NCI-H526 treated with DMSO at 0.1 percent for 48 hours (cell line): Measurements from ENCODE around the gene RANBP17.
"Not testable (repeated sequence)": the region's sequence is repeated elsewhere in the genome, so short reads cannot be mapped to it uniquely, and the experiment has no call there.

Experiments used
- DNase-seq: peaks from one replicate; lab custom pipeline; 2025; lab: John Stamatoyannopoulos, UW

RANBP17 gene

DNA sequence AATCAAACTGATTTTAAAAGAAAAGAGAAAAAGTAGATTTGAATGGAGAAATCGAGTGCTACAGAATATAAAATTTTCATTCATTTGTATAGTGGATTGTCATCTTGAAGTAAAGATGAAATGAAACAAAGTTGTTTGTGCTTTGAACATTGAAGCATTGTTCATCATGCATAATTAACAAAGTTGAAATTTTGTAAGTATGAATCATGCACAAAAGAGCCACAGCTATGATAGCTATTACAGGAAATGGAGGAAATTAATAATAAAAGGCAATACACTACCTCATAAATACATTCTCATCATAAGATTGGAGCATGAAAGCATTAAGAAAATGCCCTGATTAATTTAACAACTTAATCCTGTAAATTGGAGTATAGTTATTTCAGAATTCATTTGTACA lies 293.8 kb downstream of the RANBP17 start:
- DNase-seq = no peak

DNA sequence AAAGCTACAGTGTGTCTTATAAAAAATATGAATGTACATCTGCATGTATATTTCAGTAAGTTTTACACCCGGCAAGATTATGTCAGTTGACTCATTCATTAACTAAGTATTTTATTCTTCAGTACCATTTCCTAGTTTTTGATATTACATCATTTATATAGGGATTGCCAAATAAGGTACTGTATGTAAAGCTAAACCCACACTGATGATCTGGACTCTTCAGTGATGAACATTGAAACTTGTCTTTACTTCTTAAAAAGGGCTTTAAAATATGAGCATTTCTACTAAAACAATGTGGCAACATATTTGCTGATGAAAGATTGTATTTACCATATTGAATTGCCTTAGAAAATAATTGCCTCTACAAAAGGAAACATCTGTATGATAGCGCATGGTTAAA lies 295.5 kb downstream of the RANBP17 start:
- DNase-seq = no peak

DNA sequence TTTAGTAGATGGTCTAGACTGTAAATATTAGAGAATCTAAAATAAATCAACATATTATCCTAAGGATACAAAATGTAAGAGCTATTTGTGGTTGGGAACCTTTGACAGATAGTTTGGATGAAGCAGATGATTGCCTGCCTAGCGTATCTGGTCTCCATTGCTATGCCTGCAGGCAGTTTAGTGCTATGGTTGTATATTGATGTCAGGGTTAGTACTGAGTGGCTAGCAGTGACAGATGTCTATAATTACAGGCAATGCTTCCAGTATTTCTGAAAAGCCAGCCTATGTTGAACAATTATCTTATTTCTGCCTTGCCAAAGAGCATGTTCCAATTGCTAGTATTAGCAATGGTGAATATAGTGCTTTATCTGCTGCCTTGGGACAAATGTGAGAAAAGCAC lies 296.0 kb downstream of the RANBP17 start:
- no peak for DNase-seq

DNA sequence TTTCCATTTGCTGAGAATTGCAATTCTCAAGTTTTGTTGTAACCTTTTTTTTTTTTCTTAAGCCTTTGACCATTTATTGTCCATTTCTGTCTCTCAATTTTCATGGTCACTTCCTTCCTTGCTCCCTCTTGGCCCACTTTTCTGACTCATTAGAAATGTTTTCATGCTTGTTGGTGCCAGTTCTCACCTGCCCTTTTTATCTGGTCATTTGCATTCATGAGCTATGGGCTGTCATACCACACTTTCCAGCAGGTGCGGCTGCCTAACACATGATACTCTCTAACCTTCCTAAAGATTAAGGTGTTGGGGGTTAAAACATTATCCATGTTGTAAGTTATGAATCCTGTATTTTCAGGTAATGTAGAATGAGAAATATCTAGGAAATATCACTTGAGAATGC lies 296.8 kb downstream of the RANBP17 start:
- peak; percentile 50 for DNase-seq

DNA sequence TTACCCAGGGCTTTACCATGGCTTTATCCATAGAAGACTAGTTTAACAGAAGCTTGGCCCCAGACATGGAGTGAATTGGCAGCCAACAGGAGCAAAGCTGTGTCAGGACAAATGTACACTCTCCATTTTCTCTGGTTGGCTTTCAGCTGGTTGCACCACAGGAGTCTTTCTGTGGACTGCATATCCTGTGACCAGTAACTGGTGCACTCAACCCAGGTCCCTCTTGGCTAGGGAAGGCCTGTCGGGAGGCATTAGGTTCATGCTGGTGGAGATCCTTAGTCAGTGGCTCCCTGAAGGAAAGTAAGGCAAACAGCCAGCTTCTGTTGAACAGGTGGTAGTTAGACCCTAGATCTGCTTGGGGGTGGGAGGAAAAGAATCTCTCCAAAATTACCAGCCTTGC lies 300.3 kb downstream of the RANBP17 start:
- no peak for DNase-seq

DNA sequence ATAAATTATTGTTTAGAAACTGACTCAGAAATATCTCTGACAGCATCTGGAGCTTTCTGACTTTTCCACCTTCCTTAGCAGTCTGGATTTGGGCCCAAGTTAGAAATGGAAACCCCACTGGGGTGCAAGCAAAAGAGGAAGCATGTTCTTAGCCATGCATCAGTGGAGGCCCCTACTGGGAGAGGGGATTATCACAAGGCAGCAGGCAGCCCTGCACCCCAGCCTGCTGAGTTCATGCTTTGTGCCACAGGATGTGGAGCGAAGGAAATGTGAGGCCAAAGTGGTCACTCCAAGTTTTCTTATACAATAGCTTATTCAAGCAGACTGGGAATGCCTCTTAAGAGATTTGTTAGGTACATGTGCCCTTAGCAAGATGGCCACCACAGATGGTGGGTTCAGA lies 300.8 kb downstream of the RANBP17 start:
- DNase-seq = no peak

DNA sequence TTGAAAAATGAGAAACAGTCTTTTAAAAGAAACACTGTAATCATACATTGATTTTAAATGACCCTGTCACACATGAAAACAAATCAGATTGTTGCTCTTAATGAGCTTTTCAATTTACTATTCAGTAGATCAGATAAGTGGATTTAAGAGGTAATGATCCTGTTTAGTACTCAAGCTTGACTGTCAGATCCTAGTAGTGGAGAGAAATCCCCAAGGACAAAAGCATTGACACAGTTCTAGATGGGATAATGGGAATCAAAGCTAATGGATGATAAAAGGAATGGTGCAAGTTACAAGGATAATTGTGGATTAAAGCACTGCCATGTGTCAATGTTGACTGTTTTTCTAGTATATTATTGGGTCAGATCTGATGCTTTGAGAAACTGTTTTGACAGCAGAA lies 304.9 kb downstream of the RANBP17 start:
- DNase-seq = no peak

DNA sequence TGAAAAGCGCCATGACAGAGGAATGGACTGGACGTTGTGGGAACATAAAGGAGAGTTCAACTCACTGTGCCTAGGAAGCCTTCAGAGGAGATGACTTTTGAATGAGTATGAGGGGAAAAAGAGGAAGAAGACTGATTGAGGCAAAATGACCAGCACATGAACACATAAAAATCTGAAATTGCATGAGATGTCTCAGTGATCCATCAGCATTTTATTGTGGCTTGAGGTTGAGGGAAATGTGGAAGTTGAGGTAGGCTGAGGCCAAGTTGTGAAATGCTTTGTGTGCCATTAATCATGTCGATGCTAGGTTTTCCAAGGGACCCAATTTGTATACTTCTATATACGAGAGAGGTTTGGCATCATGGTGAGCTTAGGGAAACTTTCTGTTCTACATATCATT lies 306.4 kb downstream of the RANBP17 start:
- no peak for DNase-seq

DNA sequence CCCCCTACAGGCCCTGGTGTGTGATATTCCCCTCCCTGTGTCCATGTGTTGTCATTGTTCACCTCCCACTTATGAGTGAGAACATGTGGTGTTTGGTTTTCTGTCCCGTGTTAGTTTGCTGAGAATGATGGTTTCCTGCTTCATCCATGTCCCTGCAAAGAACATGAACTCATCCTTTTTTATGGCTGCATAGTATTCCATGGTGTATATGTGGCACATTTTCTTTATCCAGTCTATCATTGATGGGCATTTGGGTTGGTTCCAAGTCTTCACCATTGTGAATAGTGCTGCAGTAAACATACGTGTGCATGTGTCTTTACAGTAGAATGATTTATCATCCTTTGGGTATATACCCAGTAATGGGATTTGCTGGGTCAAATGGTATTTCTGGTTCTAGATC lies 313.1 kb downstream of the RANBP17 start:
- DNase-seq = not testable (repeated sequence)

DNA sequence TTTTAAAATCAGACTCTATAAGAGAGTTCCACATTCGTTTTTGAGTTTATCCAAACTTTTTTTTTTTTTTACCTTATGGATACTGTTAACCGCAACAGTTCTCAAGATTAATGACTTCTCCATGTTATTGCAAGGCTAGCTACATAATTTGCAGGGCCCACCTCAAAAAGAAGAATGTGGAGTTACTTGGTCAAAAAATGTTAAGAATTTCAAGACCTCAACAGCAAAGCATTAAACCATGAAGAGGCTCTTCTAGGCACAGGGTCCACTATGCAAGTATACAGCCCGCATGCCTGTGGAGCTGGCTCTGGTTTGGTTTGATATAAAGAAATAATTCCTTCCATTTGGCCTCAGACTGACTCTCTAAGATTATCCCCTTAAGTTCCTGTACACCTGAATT lies 313.9 kb downstream of the RANBP17 start:
- no peak for DNase-seq

DNA sequence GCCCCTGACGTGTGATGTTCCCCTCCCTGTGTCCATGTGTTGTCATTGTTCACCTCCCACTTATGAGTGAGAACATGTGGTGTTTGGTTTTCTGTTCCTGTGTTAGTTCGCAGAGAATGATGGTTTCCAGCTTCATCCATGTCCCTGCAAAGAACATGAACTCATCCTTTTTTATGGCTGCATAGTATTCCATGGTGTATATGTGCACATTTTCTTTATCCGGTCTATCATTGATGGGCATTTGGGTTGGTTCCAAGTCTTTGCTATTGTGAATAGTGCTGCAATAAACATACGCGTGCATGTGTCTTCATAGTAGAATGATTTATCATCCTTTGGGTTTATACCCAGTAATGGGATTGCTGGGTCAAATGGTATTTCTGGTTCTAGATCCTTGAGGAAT lies 316.4 kb downstream of the RANBP17 start:
- not testable (repeated sequence) for DNase-seq

DNA sequence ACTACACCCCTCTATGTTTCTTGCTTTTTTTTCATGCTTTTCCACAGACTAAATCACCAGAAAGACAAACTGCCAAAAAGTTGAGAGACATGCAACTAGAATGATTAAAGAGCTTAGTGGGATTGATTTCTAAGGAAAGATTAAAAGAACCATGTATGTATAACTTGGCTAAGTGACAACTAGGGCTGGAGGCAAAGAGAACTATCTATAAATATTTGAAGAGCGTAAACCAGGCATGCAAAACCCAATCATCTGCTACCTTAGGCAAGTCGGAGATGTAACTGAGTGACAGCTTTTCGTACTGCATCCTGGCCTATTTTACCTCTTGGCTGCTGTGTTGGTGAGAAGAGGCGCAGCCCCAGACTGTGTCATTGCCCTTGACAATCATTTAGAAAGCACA lies 326.2 kb downstream of the RANBP17 start:
- no peak for DNase-seq

DNA sequence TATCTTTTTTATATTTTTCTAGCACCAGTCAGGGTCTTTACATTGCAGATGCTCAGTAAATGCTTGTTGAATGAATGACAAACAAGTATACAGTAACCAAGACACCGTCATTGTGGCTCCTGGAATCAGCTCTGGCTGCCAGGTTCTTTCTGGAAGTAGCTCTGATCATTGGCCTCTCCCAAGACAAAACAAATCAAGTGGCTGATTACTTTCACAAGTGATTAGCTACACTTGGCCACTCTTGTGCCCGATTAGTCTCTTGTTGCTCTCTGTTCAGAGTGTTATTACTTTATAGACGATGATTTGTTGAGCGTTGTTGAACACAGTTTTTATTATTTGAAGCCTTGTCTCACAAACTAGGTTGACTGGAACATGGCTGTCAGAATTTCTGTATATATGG lies 327.6 kb downstream of the RANBP17 start:
- DNase-seq = no peak

DNA sequence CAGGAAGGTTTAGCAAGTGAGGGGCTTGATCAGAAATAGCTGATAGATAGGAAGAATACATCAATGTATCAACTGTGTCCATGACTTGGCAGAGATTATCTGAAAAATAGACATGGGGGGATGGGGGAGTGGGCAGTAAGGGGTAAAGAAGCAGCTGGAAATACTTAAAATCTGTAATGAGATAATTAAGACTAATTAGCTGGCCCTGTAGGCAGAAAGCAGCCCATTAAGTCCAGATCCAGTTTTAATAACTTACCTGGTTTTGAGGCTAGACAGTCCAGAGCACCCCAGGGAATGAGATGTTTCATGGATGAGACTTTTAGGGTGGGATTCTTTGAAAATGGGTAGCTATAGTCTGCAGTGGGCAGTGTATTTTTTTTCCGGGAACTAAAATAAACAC lies 330.3 kb downstream of the RANBP17 start:
- no peak for DNase-seq

DNA sequence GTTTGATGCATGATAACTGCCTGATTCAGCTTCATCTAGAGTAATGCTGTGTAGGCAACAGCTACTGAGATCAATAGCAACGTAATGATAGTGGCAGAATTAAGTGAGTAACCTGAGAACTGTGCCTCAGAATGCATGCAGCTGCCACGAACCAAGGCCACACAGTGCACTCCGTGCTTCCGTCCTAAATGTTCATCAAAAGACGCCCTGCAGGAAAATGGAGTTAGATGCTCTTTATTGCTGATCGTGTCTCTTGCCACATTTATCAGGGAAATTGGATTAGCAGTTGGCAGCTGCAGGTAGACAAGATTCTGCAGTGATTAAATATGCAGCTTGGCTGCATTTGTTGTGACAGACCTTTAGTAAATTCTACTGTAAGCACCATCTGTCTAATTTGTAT lies 339.5 kb downstream of the RANBP17 start:
- peak; percentile 3 for DNase-seq

DNA sequence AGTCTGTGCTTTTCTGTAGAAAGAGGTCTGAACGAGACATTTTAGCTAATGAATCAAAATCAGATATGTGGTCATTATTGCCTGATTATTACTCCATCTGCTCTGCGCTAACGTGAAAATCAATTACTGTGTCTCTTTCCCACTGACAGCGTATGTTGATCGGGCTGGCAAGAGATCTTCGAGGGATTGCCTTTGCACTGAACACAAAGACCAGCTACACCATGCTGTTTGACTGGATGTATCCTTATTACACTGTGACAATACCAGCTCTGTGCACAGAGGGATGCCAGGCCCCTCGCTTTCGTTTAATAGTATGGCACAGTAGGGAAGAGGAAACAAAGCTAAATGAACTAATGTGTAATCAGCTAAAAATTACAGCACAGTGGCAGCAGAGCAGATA lies 343.6 kb downstream of the RANBP17 start:
- DNase-seq = no peak

DNA sequence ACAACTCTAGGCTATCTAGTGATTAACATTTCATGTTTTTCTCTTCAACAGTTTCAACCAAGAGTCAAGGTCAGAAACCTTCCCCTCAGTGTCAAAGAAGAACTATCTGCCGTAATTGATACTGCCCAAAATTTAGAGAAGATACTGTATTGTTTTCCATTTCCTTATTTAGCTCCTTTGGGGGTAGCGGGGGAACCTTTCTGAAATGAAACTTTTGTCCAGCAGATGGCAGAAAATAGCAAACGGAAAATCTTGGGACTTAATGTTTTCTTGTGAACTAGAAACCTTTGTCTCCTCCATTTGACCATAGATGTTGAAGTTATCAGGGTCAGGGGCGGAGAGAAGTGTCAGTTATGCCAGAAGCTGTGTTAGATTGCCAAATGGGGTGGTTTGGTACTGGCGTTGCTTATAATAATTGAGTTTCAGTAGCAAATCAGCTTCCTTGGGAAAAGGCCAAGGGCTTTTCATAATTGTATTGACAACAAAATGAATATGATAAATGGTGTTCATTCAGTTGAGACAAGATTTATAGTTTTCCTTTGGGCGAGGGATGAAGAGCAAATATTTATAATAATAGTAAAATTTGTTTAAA lies 345.5 kb downstream of the RANBP17 start:
- peak; percentile 2 for DNase-seq

DNA sequence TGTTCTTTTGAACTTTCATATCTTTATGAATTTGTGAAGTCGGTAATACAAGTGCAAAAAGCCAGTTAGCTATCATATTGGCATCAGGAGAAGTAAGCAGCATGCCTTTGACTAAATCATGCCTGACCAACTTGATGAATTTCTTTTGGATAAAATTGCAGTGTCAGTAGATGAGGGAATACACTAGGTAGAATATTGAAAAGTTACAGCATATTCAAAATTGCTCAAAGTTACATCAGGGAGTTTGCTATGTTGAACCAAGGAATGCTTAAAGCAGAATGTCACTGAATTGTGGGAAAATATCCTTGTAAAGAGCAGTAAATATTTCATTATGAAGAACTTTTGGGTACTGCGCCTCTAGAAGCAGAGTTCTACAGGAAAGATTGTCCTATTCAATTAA lies 360.1 kb downstream of the RANBP17 start:
- DNase-seq = no peak

DNA sequence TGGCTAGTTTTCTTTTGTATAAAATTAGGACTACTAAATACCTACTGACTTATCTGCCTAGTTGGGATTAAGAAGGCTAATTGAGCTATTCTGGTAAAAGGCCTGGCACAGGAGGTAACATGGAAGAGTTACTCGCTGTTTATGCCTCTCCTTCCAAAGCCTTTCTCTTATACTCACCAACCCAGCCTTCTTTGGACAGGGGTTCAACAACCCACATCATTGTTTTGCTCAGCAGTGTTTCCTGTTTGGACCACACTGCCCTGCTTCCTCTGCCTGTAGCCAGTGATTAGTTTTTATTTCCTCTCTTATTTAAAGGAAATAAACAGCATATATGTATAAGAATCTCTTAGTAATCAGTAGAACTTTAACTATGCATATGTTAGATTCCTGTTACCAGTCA lies 362.1 kb downstream of the RANBP17 start:
- no peak for DNase-seq

DNA sequence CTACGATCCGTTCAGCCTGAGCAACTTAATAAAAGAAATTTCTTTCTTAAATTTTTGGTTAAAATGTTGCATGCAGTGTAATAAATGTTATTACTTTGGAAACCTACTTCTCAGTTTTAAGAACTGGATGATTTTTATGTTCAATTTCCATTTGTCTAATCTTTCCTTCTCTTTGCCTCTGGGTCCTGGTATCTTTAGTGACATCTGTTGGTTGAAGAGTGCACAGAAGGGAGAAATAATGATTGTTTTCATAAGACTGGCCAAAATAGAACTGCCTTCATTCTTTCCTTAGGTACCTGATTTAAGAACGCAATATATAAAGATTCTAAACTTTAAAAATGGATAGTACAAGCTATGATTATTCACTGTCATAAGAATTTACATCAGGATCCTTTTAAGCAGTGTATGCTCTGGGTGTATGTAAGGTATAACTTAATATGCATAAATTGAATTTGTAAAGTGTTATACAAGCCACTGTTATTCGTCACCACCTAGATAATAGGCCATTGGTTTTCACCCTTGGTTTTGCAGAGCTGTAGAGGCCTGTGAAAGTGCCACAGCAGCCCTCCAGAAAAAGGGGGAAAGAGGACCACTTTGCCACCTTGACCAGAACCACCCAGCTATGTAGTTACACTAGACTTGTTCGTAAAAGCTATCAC lies 364.4 kb downstream of the RANBP17 start:
- DNase-seq = no peak

DNA sequence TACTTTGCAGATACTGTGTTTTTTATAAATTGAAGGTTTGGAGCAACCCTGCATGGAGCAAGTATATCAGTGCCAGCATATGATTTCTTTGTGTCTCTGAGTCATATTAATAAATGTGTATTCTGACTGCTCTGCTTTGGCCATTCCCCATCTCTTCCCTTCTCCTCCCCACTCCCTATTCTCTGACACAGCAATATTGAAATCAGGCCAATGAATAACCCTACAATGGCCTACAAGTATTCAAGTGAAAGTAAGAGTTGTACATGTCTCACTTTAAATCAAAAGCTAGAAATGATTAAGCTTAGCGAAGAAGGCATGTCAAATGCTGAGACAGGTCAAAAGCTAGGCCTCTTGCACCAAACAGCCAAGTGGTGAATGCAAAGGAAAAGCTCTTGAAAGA lies 365.0 kb downstream of the RANBP17 start:
- no peak for DNase-seq

DNA sequence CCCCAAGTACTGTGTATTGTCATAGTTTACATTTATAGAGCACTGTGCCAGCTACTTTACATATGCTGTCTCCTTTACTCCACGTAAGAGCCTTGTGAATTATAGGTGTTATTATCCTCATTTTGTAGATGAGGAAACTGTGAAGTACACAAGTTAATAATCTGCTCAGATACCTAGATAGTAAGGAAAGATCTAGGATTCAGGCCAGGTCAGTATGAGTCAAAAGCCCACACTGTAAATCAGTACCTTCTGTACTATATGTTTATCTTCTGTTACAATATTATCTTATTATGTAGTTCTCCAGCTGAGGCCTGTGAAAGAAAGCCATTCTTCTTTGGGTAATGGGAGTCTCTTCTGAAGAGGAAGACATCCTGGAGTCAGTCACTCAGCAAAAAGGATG lies 374.8 kb downstream of the RANBP17 start:
- no peak for DNase-seq

DNA sequence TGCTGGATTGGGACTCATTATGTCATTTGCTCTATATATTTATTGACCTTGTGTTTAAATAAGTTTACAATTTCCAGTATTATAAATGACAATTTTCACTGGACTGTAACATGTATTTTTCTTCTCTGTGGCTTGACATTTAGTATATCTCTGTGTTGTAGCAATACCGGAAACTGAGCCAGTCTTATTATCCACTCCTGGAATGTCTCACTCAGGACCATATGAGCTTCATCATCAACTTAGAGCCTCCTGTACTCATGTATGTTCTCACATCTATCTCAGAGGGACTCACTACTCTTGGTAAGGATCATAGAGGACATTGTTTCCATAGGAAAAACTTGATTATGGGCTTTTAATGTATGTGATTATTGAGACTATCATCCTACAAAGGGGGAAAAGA lies 380.7 kb downstream of the RANBP17 start:
- no peak for DNase-seq

DNA sequence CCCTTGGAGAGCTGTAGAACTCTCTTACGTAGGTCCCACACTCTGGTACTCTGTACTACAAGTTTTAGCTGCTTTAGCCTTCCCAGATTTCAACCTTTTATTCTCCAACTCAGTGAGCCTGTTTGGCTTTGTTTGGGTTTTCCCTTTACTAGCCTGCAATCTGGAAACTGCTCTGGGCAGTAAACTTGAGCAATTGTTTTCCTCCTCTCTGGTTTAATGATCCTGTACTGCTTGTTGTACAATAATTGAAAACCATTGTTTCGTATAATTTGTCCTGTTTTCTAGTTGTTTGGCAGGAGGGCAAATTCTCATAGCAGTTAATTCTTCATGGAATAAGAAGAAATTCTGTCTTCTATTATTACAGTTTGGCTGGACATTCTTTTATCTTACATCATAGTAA lies 384.4 kb downstream of the RANBP17 start:
- DNase-seq = no peak
